Spleen (tissue), 11 donors: ENCODE measurements around the gene MLST8. TPM values are rescaled to one million over a fixed set of nuclear protein-coding genes. Genes with fewer than 3 reads are reported as not detected.

Source experiments
- DNase-seq: peaks from one replicate; pipeline ENCODE4 v3.0.0-alpha.2; 2020
- H3K27ac ChIP-seq, 8 donors: fragments of 200-600 bp; sonication (generic) in 7 of 8; 1 replicate in 4 of 8; 2 replicates in 4 of 8; pipeline versions ENCODE4 v1.5.0 to v1.8.0; 2016 to 2021; ENCODE audit warnings: inconsistent platforms in 4 of 8, mild to moderate bottlenecking in 4 of 8, moderate library complexity in 1 of 8
- H3K27me3 ChIP-seq, 7 donors: fragments of 200-600 bp; sonication (generic) in 6 of 7; replicated peaks in 1 of 7; 1 replicate in 4 of 7; 2 replicates in 3 of 7; pipeline versions ENCODE4 v1.5.0 to v1.8.0; 2016 to 2021; ENCODE audit warnings: inconsistent platforms in 3 of 7, mild to moderate bottlenecking in 1 of 7
- H3K36me3 ChIP-seq, 6 donors: fragments of 200-600 bp; sonication (generic) in 5 of 6; 1 replicate in 4 of 6; 2 replicates in 2 of 6; pipeline versions ENCODE4 v1.5.0 to v1.8.0; 2016 to 2021; ENCODE audit warnings: inconsistent platforms in 2 of 6
- H3K4me1 ChIP-seq, 6 donors: fragments of 200-600 bp; sonication (generic) in 5 of 6; 1 replicate in 3 of 6; 2 replicates in 3 of 6; pipeline versions ENCODE4 v1.5.0 to v1.8.0; 2016 to 2021; ENCODE audit warnings: inconsistent platforms in 3 of 6
- H3K4me3 ChIP-seq, 8 donors: fragments of 200-600 bp; sonication (generic) in 7 of 8; 1 replicate in 4 of 8; 2 replicates in 4 of 8; pipeline versions ENCODE4 v1.5.0 to v1.8.0; 2016 to 2021; ENCODE audit warnings: inconsistent platforms in 4 of 8, mild to moderate bottlenecking in 4 of 8, moderate library complexity in 2 of 8
- H3K9me3 ChIP-seq, 8 donors: fragments of 200-600 bp; sonication (generic) in 7 of 8; 1 replicate in 4 of 8; 2 replicates in 4 of 8; pipeline versions ENCODE4 v1.5.0 to v1.8.0; 2016 to 2021; ENCODE audit warnings: inconsistent platforms in 4 of 8
- CTCF ChIP-seq, 11 experiments: fragments of 200-600 bp in 7 of 11; fragments of 450-650 bp in 4 of 11; sonication (generic) in 4 of 11; IDR thresholded peaks in 8 of 11; conservative IDR thresholded peaks in 3 of 11; 1 replicate in 7 of 11; 2 replicates in 4 of 11; pipeline versions ENCODE4 v1.4.0 to v1.8.0; 2016 to 2021; ENCODE audit warnings: antibody characterized with exemption in 11 of 11, inconsistent platforms in 4 of 11, mild to moderate bottlenecking in 1 of 11
- POLR2A ChIP-seq, 3 donors: fragments of 450-650 bp; IDR thresholded peaks; one replicate each; pipeline ENCODE4 v1.5.1; 2017; ENCODE audit warnings: antibody characterized with exemption in 3 of 3, mild to moderate bottlenecking in 1 of 3
- POLR2AphosphoS5 ChIP-seq, 3 donors: sonication (generic); formaldehyde crosslinking; IDR thresholded peaks; one replicate each; pipeline ENCODE4 v1.5.1; 2017; ENCODE audit warnings: antibody characterized with exemption in 3 of 3
- WGBS, 5 donors: extraction: QIAGEN DNeasy Blood & Tissue Kit in 3 of 5; methylation state at CpG; one replicate each; pipeline versions ENCODE4 v1.1.5 to v1.1.7; 2013 to 2018; 5-methylcytosine and 5-hydroxymethylcytosine counted together
- intact Hi-C: fragments of 100-400 bp; cut with DNase I; formaldehyde crosslinking; loops from one replicate; pipeline ENCODE4 v1.15.0; 2023; ENCODE audit warnings: low total_unique reads
- polyA plus RNA-seq, 3 donors: library from polyadenylated mRNA; stranded (reverse); fragments of 200-250 nt; gene quantifications; one replicate each; pipeline ENCODE4 v1.2.1, GENCODE V29; 2013
- total RNA-seq, 7 donors: library from RNA; depleted of rRNA in 3 of 7; stranded (reverse); fragments of >200 nt in 3 of 7; fragmentation: NEBNext Ultra II Directional in 4 of 7; extraction: Animal tissue kit (Norgen Biotek cat#: 25700) in 4 of 7; gene quantifications; one replicate each; pipeline versions ENCODE4 v1.1.0 to v1.2.1, GENCODE V29; 2016 to 2021
- donor health status: healthy with polysubstance abuse.
- donor health status: DM: no; HTN: no; CAD: no; lungs with moderate emphysema.
- donor health status: DM: no; HTN: no; CAD: no.
- donor health status: Bipolar disorder and iron deficiency.
- donor health status: healthy.
- donor health status: DM: no; HTN: no; CAD: no.
- donor health status: DM: yes; HTN: yes; CAD: no.

The MLST8 gene
- total and polyA plus RNA-seq, 10 donors = 25.0 to 61.7 (median 40.6) TPM

- intact Hi-C loops = no loop called here
- H3K27me3 ChIP-seq = no peaks in the 10 kb centered on the region
- peaks cover 0 to 3% (median 0%) of the 10 kb centered on the region in 6 donors for H3K36me3 ChIP-seq
- no peaks in the 10 kb centered on the region for H3K4me1 ChIP-seq
- H3K27ac ChIP-seq = no peak overlapping the region
- no peaks in the 10 kb centered on the region for H3K9me3 ChIP-seq
- TF ChIP-seq CTCF (IDR thresholded peaks at IDR 0.05 in 8 of 11, conservative IDR thresholded peaks at IDR 0.05 in 3 of 11) = no peak
- TF ChIP-seq POLR2AphosphoS5 (IDR thresholded peaks at IDR 0.05) = no peak
- TF ChIP-seq POLR2A (IDR thresholded peaks at IDR 0.05) = no peak
- H3K4me3 ChIP-seq = no peak overlapping the region
- DNase-seq = no peak
- WGBS, 5 donors = 83 to 94% (median 86%) methylated on average over 13 to 19 of the region's 19 CpGs
Observed at GRCh38 chr16:2184346-2184745, 20.9 kb upstream of the MLST8 start.

- no peak for TF ChIP-seq CTCF (IDR thresholded peaks at IDR 0.05 in 8 of 11, conservative IDR thresholded peaks at IDR 0.05 in 3 of 11)
- no peak for TF ChIP-seq POLR2AphosphoS5 (IDR thresholded peaks at IDR 0.05)
- no peak for TF ChIP-seq POLR2A (IDR thresholded peaks at IDR 0.05)
- no peaks in the 10 kb centered on the region for H3K36me3 ChIP-seq
- DNase-seq = no peak
- no peak overlapping the region for H3K4me3 ChIP-seq
- H3K9me3 ChIP-seq = no peaks in the 10 kb centered on the region
- no peak overlapping the region for H3K27ac ChIP-seq
- no peaks in the 10 kb centered on the region for H3K27me3 ChIP-seq
- WGBS, 5 donors = 80 to 89% (median 84%) methylated on average over 4 to 20 of the region's 20 CpGs
- no peaks in the 10 kb centered on the region for H3K4me1 ChIP-seq
- intact Hi-C loops = no loop called here
Observed at GRCh38 chr16:2184962-2185361, 20.3 kb upstream of the MLST8 start.

GRCh38 chr16:2186064-2186463, 19.2 kb upstream of the MLST8 start:
- Histone ChIP-seq H3K27me3 (no peaks in the 10 kb centered on the region), H3K9me3 (no peaks in the 10 kb centered on the region), H3K4me1 (no peaks in the 10 kb centered on the region), H3K4me3 (no peak overlapping the region), H3K27ac (no peak overlapping the region), H3K36me3 (no peaks in the 10 kb centered on the region)
- no peak for DNase-seq
- intact Hi-C loops = no loop called here
- no peak for TF ChIP-seq POLR2A (IDR thresholded peaks at IDR 0.05)
- TF ChIP-seq POLR2AphosphoS5 (IDR thresholded peaks at IDR 0.05) = no peak
- TF ChIP-seq CTCF (IDR thresholded peaks at IDR 0.05 in 8 of 11, conservative IDR thresholded peaks at IDR 0.05 in 3 of 11) = no peak
- WGBS, 5 donors = 88 to 93% (median 89%) methylated on average over 13 of the region's 13 CpGs

- WGBS, 5 donors = 83 to 87% (median 86%) methylated on average over 8 to 20 of the region's 20 CpGs
- H3K36me3 ChIP-seq = no peaks in the 10 kb centered on the region
- H3K4me1 ChIP-seq = no peaks in the 10 kb centered on the region
- H3K27me3 ChIP-seq = no peaks in the 10 kb centered on the region
- no peak overlapping the region for H3K4me3 ChIP-seq
- no peaks in the 10 kb centered on the region for H3K9me3 ChIP-seq
- DNase-seq = no peak
- H3K27ac ChIP-seq = no peak overlapping the region
- intact Hi-C loops = no loop called here
- TF ChIP-seq CTCF (IDR thresholded peaks at IDR 0.05 in 8 of 11, conservative IDR thresholded peaks at IDR 0.05 in 3 of 11) = no peak
- no peak for TF ChIP-seq POLR2A (IDR thresholded peaks at IDR 0.05)
- no peak for TF ChIP-seq POLR2AphosphoS5 (IDR thresholded peaks at IDR 0.05)
Observed at GRCh38 chr16:2186505-2186904, 18.7 kb upstream of the MLST8 start.
